ENCODE measurements around the gene SUSD3.

DNA sequence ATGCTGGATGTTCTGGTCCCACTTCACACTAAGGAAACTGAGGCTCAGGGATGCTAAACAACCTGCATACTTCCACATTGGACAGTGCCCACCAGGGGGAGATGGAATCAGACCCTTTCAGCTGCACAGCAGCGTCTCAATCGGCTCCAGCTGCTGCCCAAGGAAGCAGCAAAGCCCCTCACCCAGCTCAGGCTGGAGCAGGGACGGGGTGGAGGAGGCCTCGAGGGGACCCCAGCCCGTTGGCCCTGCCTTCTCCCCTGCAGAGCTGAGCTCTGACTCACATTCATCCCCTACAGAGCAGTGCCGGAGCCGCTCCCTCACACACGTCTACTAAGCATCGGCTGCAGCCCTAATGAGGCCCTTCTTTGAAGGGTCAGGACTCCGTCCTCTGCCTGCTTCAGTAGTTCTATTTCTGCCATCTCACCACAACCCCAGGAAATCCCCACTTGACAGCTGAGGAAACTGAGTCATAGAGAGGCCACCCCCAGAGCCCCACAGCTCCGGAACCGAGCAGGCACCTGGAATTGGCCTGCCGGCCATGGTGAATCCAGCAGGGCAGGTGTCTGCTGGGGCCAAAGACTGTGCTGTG, 21.5 kb upstream of the SUSD3 start:
- TF ChIP-seq, protein P1, sequence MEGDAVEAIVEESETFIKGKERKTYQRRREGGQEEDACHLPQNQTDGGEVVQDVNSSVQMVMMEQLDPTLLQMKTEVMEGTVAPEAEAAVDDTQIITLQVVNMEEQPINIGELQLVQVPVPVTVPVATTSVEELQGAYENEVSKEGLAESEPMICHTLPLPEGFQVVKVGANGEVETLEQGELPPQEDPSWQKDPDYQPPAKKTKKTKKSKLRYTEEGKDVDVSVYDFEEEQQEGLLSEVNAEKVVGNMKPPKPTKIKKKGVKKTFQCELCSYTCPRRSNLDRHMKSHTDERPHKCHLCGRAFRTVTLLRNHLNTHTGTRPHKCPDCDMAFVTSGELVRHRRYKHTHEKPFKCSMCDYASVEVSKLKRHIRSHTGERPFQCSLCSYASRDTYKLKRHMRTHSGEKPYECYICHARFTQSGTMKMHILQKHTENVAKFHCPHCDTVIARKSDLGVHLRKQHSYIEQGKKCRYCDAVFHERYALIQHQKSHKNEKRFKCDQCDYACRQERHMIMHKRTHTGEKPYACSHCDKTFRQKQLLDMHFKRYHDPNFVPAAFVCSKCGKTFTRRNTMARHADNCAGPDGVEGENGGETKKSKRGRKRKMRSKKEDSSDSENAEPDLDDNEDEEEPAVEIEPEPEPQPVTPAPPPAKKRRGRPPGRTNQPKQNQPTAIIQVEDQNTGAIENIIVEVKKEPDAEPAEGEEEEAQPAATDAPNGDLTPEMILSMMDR (conservative IDR thresholded peaks at IDR 0.05 in 1 of 2, IDR thresholded peaks at IDR 0.05 in 1 of 2; ENCODE audit: low read depth in 1 of 2, low read length in 2 of 2) = no peak
- TF ChIP-seq EZH2 (IDR thresholded peaks at IDR 0.05; ENCODE audit: low read length, missing control alignments) = no peak
